ENCODE measurements around the gene PLEKHM2.
A peak's percentile ranks its signal among the peaks of the same experiment; 100 is the strongest.

PLEKHM2 gene

DNA sequence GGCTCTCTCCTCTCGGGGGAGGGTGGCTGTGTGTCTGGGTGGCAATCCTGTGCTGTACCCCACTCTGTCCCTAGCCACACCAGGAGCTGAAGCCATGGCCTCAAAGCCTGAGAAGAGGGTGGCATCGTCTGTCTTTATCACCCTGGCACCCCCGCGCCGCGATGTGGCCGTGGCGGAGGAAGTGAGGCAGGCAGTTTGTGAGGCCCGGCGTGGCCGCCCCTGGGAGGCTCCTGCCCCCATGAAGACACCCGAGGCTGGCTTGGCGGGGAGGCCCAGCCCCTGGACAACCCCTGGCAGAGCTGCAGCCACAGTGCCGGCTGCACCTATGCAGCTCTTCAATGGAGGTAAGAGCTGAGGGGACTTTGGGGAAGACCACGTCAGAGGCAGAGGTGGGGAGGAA, 80.8 kb downstream of the PLEKHM2 start:
- TF ChIP-seq, protein P1, sequence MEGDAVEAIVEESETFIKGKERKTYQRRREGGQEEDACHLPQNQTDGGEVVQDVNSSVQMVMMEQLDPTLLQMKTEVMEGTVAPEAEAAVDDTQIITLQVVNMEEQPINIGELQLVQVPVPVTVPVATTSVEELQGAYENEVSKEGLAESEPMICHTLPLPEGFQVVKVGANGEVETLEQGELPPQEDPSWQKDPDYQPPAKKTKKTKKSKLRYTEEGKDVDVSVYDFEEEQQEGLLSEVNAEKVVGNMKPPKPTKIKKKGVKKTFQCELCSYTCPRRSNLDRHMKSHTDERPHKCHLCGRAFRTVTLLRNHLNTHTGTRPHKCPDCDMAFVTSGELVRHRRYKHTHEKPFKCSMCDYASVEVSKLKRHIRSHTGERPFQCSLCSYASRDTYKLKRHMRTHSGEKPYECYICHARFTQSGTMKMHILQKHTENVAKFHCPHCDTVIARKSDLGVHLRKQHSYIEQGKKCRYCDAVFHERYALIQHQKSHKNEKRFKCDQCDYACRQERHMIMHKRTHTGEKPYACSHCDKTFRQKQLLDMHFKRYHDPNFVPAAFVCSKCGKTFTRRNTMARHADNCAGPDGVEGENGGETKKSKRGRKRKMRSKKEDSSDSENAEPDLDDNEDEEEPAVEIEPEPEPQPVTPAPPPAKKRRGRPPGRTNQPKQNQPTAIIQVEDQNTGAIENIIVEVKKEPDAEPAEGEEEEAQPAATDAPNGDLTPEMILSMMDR (IDR thresholded peaks at IDR 0.05), result no peak
- H3K9me3 Mint-ChIP-seq, result no peaks in the 10 kb centered on the region
- H3K27ac Mint-ChIP-seq, result peak overlapping the region; percentile 42

DNA sequence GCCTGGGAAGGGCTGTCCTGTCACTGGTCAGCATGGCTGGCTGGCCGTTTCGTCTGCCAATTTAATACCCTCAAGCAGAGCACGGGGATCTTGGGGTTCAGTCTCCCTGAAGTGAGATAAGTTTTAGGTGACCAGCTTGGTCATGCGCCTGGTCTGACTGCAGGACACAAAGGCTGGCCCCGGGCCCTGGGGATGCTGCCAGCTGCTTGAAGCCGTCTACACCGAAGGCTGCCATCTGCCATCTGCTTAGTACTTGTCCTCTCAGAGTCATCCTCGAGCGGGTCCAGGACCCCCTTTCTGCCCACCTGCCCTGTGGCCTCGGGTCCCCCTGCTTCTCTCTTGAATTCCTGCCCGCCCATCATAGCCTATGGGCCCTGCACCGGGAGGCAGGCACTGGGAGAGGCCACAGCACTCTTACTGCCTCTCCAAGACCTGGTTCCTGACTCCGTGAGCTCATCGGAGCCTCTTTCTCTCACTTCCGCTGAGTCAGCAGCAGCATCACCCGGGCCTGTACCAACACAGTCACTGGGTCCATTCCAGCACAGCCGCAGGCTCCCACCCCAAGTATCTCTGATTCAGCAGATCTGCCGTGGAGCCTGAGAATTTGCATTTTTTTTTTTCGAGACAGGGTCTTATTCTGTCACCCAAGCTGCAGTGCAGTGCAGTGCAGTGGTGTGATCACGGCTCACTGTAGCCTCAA, 81.5 kb downstream of the PLEKHM2 start:
- Mint-ChIP-seq H3K27me3 (ENCODE audit: low read depth, poor library complexity) (no peaks in the 10 kb centered on the region), H3K27ac (peak overlapping the region; percentile 91), H3K4me1 (peaks cover 30% of the 10 kb centered on the region), H3K36me3 (ENCODE audit: low read depth) (peaks cover 38% of the 10 kb centered on the region), H3K4me3 (no peak overlapping the region), H3K9me3 (no peaks in the 10 kb centered on the region)
- no peak for DNase-seq
- TF ChIP-seq, protein P1 (IDR thresholded peaks at IDR 0.05), result no peak

More for the DNA sequence above, 80.8 kb downstream of the PLEKHM2 start:
- Mint-ChIP-seq H3K4me3 (no peak overlapping the region), H3K27me3 (ENCODE audit: low read depth, poor library complexity) (no peaks in the 10 kb centered on the region), H3K36me3 (ENCODE audit: low read depth) (peaks cover 34% of the 10 kb centered on the region), H3K4me1 (peaks cover 34% of the 10 kb centered on the region)
- no peak for DNase-seq

DNA sequence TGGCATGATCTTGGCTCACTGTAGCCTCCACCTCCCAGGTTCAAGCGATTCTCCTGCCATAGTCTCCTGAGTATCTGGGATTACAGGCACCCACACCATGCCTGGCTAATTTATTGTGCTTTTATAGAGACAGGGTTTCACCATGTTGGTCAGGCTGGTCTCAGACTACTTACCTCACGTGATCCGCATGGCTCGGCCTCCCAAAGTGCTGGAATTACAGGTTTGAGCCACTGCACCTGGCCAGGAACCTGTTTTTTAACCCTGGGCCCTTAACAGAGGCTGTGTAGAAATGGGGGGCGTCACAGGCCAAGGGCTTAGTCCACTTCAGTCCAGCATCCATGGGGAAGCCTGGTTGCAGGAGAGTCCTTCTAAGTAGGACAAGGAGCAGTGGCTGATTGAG, 83.8 kb downstream of the PLEKHM2 start:
- peaks cover 44% of the 10 kb centered on the region for H3K36me3 Mint-ChIP-seq (ENCODE audit: low read depth)
- H3K27ac Mint-ChIP-seq, result peak overlapping the region; percentile 16
- no peaks in the 10 kb centered on the region for H3K9me3 Mint-ChIP-seq
- TF ChIP-seq, protein P1 (IDR thresholded peaks at IDR 0.05), result no peak
- no peak for DNase-seq
- H3K4me3 Mint-ChIP-seq, result no peak overlapping the region
- no peaks in the 10 kb centered on the region for H3K27me3 Mint-ChIP-seq (ENCODE audit: low read depth, poor library complexity)
- peaks cover 20% of the 10 kb centered on the region for H3K4me1 Mint-ChIP-seq

DNA sequence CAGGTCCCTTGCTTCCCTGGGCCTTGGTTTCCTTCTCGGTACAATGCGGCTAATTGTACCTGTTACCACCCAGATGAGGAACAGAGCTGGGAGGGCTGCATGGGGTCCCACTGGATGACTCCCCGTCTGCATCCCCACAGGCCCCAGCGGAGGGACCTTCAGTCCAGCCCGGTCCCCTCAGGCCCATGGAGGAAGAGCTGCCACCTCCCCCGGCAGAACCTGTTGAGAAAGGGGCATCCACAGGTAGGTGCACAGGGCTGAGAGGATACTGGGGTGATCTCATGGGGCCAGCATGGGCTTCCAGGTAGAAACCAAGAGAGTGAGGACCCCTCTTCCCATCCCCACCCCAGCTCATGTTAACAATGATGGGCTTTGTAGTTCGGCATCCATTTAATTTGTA, 84.3 kb downstream of the PLEKHM2 start:
- Mint-ChIP-seq H3K27ac (no peak overlapping the region), H3K36me3 (ENCODE audit: low read depth) (peaks cover 45% of the 10 kb centered on the region), H3K27me3 (ENCODE audit: low read depth, poor library complexity) (no peaks in the 10 kb centered on the region), H3K4me3 (no peak overlapping the region), H3K4me1 (peaks cover 20% of the 10 kb centered on the region), H3K9me3 (no peaks in the 10 kb centered on the region)
- no peak for DNase-seq
- TF ChIP-seq, protein P1 (IDR thresholded peaks at IDR 0.05), result no peak

DNA sequence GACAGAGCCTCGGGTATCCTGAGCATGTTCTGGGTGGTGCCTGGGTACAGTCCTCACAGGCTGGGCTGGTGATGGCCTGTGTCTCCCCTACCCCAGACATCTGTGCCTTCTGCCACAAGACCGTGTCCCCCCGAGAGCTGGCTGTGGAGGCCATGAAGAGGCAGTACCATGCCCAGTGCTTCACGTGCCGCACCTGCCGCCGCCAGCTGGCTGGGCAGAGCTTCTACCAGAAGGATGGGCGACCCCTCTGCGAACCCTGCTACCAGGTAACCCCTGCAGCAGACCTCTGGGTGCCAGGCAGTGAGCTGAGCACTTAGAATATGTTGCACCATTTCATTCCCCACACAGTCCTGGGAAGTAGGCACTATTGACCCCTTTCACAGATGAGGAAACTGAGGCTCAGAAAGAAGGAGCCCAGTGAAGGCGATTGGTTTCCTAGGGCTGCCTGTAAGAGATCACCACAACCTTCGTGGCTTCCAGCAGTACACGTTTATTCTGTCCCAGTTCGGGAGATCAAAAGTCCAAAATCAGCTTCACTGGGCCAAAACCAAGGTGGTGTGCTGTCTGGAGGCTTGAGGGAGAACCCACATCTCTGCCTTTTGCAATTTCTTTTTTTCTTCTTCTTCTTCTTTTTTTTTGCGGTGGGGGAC, 86.3 kb downstream of the PLEKHM2 start:
- TF ChIP-seq, protein P1 (IDR thresholded peaks at IDR 0.05), result no peak
- no peak overlapping the region for H3K27ac Mint-ChIP-seq
- H3K36me3 Mint-ChIP-seq (ENCODE audit: low read depth), result peaks cover 39% of the 10 kb centered on the region
- no peak overlapping the region for H3K4me3 Mint-ChIP-seq
- H3K27me3 Mint-ChIP-seq (ENCODE audit: low read depth, poor library complexity), result no peaks in the 10 kb centered on the region
- H3K4me1 Mint-ChIP-seq, result peaks cover 10% of the 10 kb centered on the region
- no peak for DNase-seq
- H3K9me3 Mint-ChIP-seq, result no peaks in the 10 kb centered on the region
